Measurements from ENCODE around the gene ATP12A.

DNA sequence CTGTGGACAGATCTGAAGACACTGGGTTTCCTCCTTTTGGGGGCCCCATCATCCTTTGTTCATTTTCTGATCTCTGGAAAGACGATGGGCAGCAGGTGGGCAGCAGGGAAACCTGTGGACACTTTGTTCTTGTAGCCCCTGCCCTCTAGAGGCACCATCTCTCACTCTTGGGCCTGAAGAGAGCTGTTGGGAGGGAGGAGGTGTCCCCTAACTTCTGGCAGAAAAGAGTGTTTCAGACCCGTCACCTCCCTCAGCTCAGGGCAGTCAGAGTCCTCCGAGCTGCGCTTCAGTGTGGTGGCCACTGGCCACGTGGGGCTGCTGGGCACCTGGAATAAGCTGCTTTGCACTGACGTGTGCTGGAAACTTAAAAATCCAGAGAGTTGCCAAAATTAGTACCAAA is 56.8 kb downstream of the ATP12A start:
- TF ChIP-seq POLR2AphosphoS5 (IDR thresholded peaks at IDR 0.05; ENCODE audit: borderline replicate concordance, low read depth, low read length) (no peak), EZH2 (IDR thresholded peaks at IDR 0.05) (no peak)
